GM19043 (cell line): ENCODE measurements around the gene LAMA3.

Experiments used
- ATAC-seq: cut with Tn5 transposase; IDR thresholded peaks from one replicate; pipeline ENCODE4 v1.9.1; 2021; ENCODE audit warnings: low read depth; ENCODE audit not compliant: unreplicated experiment

Gene LAMA3

GRCh38 chr18:23927821-23928746 is 238.8 kb downstream of the LAMA3 start:
- ATAC-seq: no peak

DNA sequence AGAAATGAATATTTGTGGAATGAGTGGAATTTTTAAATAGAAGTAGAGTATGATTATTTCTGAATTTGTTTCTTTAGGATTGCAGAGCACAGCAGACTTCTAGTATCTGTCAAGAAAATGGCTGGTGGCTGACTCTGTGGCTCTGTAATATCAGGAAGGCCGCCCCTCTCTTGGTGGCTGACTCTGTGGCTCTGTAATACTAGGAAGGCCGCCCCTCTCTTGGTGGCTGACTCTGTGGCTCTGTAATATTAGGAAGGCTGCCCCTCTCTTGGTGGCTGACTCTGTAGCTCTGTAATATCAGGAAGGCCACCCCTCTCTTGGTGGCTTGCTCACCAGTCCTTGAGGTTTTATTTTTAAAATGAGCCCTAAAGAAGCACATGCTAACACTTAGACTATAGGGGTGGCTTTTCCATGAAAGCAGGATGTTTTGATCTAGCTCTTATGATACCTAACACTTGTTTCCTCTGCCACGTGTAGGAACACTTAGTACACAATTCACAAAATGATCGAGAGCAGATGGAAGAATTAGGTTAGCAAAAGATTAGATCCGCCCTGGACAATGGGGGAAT is 240.2 kb downstream of the LAMA3 start:
- ATAC-seq: no peak

GRCh38 chr18:23930002-23930401 is 240.7 kb downstream of the LAMA3 start:
- no peak for ATAC-seq

- ATAC-seq: no peak
Measured at GRCh38 chr18:23932385-23933067, 243.3 kb downstream of the LAMA3 start.

DNA sequence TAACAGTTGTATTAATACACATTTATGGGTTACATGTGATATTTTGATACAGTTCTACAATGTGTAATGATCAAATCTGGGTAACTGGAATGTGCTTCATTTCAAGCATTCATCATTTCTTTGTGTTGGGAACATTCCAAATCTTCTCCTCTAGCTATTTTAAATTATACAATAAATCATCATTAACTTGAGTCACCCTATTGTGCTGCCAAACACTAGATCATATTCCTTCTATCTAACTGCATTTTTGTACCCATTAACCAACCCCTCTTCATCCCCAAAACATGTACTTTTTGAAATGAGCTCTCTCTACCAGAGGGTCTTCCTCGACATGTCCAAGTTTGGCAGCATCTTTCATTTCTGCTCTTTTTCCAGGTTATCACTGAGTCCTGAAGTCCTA is 244.2 kb downstream of the LAMA3 start:
- ATAC-seq: no peak

GRCh38 chr18:23934252-23934651 is 245.0 kb downstream of the LAMA3 start:
- ATAC-seq: no peak

DNA sequence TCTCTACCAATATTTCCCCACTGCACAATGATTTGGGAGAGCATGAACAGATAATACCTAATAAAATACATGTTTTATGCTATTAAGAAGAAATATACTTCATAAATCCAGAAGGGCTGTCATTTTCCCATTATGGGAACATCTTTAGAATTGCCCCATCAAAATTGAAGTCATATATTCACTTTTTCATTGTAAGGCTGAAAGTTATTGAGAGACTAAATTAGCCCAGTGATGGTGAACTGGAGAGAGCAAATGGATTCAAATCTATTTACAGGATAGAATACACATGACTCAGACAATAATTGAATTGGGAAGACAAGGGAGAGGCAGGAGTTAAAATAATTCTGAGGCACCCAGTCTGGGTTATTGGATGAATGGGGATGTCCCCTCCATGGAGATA is 245.6 kb downstream of the LAMA3 start:
- no peak for ATAC-seq

DNA sequence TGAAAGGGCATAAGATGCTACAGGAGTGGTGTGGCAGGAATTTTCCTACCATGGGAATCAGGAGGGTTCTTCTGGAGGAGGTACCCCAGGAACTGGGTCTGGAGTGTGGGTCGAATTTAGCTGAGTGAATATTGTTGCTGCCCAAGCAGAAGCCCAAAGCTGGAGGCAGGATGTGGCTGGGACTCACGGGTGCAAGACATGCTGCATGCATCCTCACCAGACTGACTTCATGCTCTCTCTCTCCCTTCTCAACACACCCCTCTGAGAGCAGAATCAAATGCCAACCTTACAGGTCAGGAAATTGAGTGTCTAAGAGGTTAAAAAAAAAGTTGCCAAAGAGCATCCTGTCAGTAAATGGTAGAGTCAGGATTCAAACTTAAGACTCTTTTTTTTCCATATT is 246.6 kb downstream of the LAMA3 start:
- no peak for ATAC-seq

DNA sequence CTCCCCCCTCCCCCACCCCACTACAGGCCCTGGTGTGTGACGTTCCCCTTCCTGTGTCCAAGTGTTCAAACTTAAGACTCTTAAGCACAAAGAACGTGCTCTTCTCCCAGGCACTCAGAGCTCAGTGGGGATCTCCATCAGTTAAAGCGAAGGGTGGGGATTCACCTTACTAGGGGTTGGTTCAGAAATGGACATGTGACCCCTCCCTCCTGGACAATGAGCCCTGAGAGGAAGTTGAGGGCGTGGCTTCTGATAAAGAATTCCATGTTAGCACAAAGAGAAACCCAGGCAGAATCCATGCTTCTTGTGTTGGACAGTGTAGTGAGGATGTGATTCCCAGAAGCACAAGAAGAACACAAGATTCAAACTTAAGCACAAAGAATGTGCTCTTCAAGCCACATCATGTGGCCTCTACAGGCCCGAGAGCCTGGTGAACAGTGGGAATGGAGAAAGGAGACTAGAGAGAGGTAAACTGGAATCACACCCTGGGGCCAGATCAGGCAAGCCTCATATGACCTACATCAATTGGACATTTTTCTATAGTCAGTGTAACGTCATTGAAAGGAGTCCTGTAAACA is 247.2 kb downstream of the LAMA3 start:
- no peak for ATAC-seq

- peak; percentile 64 for ATAC-seq
Measured at GRCh38 chr18:23938043-23938756, 248.9 kb downstream of the LAMA3 start.

GRCh38 chr18:23938901-23939341 is 249.7 kb downstream of the LAMA3 start:
- no peak for ATAC-seq

DNA sequence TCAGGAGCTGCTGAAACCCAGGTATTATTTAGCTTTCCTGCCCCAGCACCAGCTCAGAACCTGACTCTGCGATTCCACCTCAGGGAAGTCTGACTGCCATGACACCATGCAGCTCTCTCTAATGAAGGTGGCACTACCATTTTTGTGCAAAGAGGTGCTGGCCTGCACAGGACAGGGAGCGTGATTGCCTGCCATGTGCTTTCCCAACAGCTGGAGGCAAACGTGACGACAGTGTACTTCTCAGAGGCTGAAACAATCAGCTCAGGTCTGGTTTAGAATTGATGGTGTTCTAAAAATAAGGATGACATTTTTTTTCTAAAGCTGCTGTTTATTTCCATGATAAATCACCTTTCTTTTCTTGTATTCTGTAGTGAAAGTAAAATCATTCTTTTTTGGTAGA is 250.1 kb downstream of the LAMA3 start:
- no peak for ATAC-seq

- ATAC-seq: no peak
Measured at GRCh38 chr18:23939896-23940295, 250.6 kb downstream of the LAMA3 start.

DNA sequence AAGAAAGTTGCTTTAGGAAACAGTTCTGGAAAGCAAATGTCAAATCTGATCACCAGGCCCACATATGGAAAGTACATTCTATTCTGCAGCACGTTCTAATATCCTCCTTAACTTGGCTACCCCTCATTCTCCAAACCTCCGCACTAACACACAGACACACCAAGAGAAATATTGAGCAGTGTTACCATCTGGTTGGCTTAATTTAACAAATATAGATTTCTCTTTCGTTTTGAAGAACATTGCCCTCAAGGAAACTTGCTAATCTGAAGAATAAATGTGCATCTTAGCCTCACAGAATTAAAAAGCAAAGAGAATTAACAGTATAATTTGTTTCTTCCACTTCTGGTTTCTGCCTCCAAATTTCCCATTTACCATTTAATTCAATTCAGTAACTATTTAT is 252.5 kb downstream of the LAMA3 start:
- ATAC-seq: no peak

- ATAC-seq: peak; percentile 67
Measured at GRCh38 chr18:23943104-23943503, 253.9 kb downstream of the LAMA3 start.

GRCh38 chr18:23943903-23944624 is 254.8 kb downstream of the LAMA3 start:
- no peak for ATAC-seq

DNA sequence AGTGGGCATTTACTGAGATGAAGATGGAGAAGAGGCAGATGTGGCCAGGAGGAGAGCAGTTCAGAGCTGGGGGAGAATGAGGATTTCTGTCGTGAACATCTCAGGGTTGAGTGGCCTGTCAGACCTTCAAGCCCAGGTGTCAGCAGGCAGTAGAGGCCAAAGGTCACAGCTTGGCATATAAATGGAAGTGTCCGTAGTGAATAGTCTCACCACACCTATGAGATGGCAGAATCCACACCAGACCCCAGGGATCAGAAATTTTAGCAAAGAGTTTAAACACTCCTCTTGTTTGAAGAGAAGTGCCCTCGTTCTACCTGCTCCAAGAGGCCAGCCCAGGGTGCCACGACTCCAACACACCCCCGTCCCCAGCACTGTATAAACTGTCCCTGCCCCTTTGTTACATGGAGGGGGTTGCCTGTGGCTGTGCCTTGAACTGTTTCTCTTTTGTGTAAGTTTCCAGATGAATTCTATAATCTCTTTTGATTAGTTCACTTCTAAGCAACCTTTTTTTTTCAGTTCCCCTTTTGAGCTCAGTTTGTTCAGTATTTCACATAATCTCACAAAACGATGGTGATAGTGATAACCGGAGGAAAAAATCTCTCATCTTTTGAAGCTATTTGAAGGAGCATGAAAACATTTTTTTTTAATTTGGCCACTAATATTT is 256.3 kb downstream of the LAMA3 start:
- peak; percentile 45 for ATAC-seq

GRCh38 chr18:23949863-23950262 is 260.6 kb downstream of the LAMA3 start:
- ATAC-seq: no peak

GRCh38 chr18:23950644-23951043 is 261.4 kb downstream of the LAMA3 start:
- no peak for ATAC-seq
